Measurements from ENCODE around the gene NPDC1. TPM values are rescaled to one million over a fixed set of nuclear protein-coding genes. Genes with fewer than 3 reads are reported as not detected.

Gene NPDC1
- total and polyA plus RNA-seq, 2 of the 8 experiments (the other 6 are each of a cell fraction or from before 2014, with no cell fraction given): 26.2 to 44.1 TPM

- Histone ChIP-seq H3K36me3 (ENCODE audit: control insufficient read depth in 2 of 4, insufficient read depth in 4 of 4, low read length in 3 of 4) (no peaks in the 10 kb centered on the region), H3K9me3 (ENCODE audit: insufficient read depth in 2 of 2, low read depth in 1 of 2, low read length in 1 of 2) (no peaks in the 10 kb centered on the region), H2BK12ac (ENCODE audit: low read depth, low read length) (no peak overlapping the region; the same call in 1 of the 2 replicates), H2AFZ (ENCODE audit: low read length) (no peak overlapping the region), H3K4ac (replicated peaks; ENCODE audit: insufficient read length, low read depth, low read length) (no peak overlapping the region), H3K79me2 (ENCODE audit: control insufficient read depth in 1 of 2, insufficient read depth in 2 of 2, low read length in 2 of 2) (no peaks in the 10 kb centered on the region), H2BK15ac (ENCODE audit: low read length) (no peak overlapping the region), H2BK20ac (ENCODE audit: low read length) (no peak overlapping the region), H3K56ac (replicated peaks; ENCODE audit: insufficient read length, low read depth, low read length) (no peak overlapping the region), H3K18ac (ENCODE audit: extremely low read depth, low read length) (no peak overlapping the region), H3K23ac (ENCODE audit: insufficient read length) (no peak overlapping the region), H3K9ac (replicated peaks in 1 of 4; ENCODE audit: extremely low read depth in 1 of 4, low read depth in 3 of 4, low read length in 3 of 4) (no peak overlapping the region), H2BK5ac (ENCODE audit: low read depth, low read length) (no peak overlapping the region), H3K4me3 (ENCODE audit: extremely low read depth in 1 of 4, insufficient read depth in 2 of 4, low read depth in 3 of 4, low read length in 4 of 4) (no peak overlapping the region), H3K27ac (ENCODE audit: low read depth, low read length) (no peak overlapping the region), H4K8ac (ENCODE audit: extremely low read depth, insufficient read depth, low read length) (no peak overlapping the region), H3K4me2 (ENCODE audit: insufficient read depth in 1 of 2, low read depth in 2 of 2, low read length in 2 of 2) (no peak overlapping the region), H3K27me3 (replicated peaks in 1 of 4; ENCODE audit: control insufficient read depth in 3 of 4, extremely low read depth in 1 of 4, insufficient read depth in 3 of 4, low read length in 3 of 4) (peaks cover 2 to 23% (median 9%) of the 10 kb centered on the region in 4 experiments), H2BK120ac (replicated peaks; ENCODE audit: low read depth, low read length) (no peak overlapping the region), H4K91ac (replicated peaks; ENCODE audit: insufficient read length, low read length) (no peak overlapping the region), H2AK5ac (ENCODE audit: low read depth, low read length) (no peak overlapping the region), H4K5ac (ENCODE audit: insufficient read length, low read depth, low read length) (no peak overlapping the region), H4K20me1 (replicated peaks in 1 of 2; ENCODE audit: control insufficient read depth in 1 of 2, insufficient read depth in 2 of 2, low read length in 2 of 2) (peaks cover 0 to 2% of the 10 kb centered on the region in 2 experiments), H3K14ac (ENCODE audit: insufficient read length) (no peak overlapping the region), H3K23me2 (ENCODE audit: low read depth, low read length) (peaks cover 12% of the 10 kb centered on the region; the same call in 1 of the 2 replicates), H3K79me1 (ENCODE audit: low read depth, low read length) (no peaks in the 10 kb centered on the region), H3K4me1 (replicated peaks in 1 of 4; ENCODE audit: control insufficient read depth in 3 of 4, insufficient read depth in 4 of 4, low read length in 3 of 4) (peaks cover 0 to 11% (median 4%) of the 10 kb centered on the region in 4 experiments; a peak in 4 of 7 replicates)
- TF ChIP-seq CBX8 (IDR thresholded peaks at IDR 0.05; ENCODE audit: borderline replicate concordance, low read depth, low read length) (no peak), SP2 (IDR thresholded peaks at IDR 0.05; ENCODE audit: low read length) (no peak), ASH2L (IDR thresholded peaks at IDR 0.05; ENCODE audit: low read length) (no peak)
- ChIA-PET POLR2A (ENCODE audit: partially characterized antibody) (no interaction called here), CTCF (ENCODE audit: partially characterized antibody) (interaction anchor here (0.8 to 2.2 kb wide), 8 partner anchors 10 to 87 kb away, joined by 3 to 13 read pairs (median 4); partner anchors contain the start of gene TMEM210)
- no peak for FAIRE-seq
- no peak for DNase-seq (ENCODE audit: low read depth in 1 of 2, low spot score in 2 of 2)
- 76% methylated on average over 9 of the region's 9 CpGs; no CpG with 5 or more reads in 1 of the 2 experiments for WGBS, 2 experiments (ENCODE audit: extremely low coverage in 1 of 2, insufficient coverage in 1 of 2, insufficient read length in 1 of 2, insufficient replicate concordance in 2 of 2, low coverage in 1 of 2, low lambda C conversion rate in 2 of 2, missing lambda C conversion rate in 1 of 2)
Observed at GRCh38 chr9:137084526-137084925, 38.5 kb upstream of the NPDC1 start.
